HG03442 (cell line): ENCODE measurements around the gene NDRG3.

ENCODE experiments used
- ATAC-seq: cut with Tn5 transposase; IDR thresholded peaks from one replicate; pipeline ENCODE4 v1.9.1; 2021; ENCODE audit warnings: mild to moderate bottlenecking, moderate library complexity; ENCODE audit not compliant: unreplicated experiment

The NDRG3 gene

GRCh38 chr20:36745927-36746659 lies at the start of gene NDRG3:
Gene NDRG3 (minus strand): TSS chr20:36746090. CDS start chr20:36721735, 24,355 bp downstream.
- ATAC-seq = peak; percentile 87

DNA sequence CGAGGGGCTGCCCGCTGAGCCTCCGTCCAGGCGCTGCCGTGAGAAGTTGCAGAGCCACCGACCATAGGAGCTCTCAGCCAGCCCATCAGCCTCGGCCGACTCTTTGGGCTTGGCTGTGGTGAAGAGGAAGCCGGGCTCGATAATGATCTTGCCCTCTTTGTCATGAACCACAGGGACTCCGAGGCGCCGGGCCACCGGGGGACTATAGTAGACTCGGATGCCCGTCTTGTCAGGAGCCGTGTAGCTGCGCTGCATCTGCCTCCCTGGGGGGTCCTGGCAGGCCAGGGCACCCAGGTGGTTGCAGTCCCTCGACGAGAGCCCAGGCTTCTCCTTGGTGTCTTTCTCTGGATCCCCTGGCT lies 48.2 kb upstream of the NDRG3 start:
- no peak for ATAC-seq

GRCh38 chr20:36793294-36794115 lies 47.6 kb upstream of the NDRG3 start:
- ATAC-seq = no peak

GRCh38 chr20:36792422-36792821 lies 46.5 kb upstream of the NDRG3 start:
- ATAC-seq = no peak

DNA sequence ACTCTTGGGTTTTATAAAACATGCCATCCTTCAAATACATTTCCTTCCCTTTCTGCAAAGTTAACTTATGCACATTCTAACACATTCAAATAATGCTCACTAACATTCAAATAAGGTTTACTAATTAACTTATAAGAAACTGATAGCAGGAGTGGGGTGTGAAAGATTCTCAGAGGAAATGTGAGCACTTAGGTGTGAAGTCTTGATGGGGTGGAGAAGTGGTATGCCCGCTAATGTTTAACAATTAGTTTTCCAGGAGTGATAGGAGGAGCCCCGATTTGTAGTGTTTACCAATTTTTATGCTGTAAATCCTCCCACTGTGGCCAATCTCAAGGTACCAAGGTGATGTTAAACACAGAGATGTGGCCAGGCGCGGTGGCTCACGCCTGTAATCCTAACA lies 46.0 kb upstream of the NDRG3 start:
- no peak for ATAC-seq

GRCh38 chr20:36786663-36787062 lies 40.8 kb upstream of the NDRG3 start:
- ATAC-seq = no peak

GRCh38 chr20:36786246-36786645 lies 40.4 kb upstream of the NDRG3 start:
- no peak for ATAC-seq

GRCh38 chr20:36785308-36785707 lies 39.4 kb upstream of the NDRG3 start:
- ATAC-seq = no peak

- no peak for ATAC-seq
Measured at GRCh38 chr20:36784900-36785299, 39.0 kb upstream of the NDRG3 start.

- ATAC-seq = no peak
Measured at GRCh38 chr20:36784116-36784515, 38.2 kb upstream of the NDRG3 start.

DNA sequence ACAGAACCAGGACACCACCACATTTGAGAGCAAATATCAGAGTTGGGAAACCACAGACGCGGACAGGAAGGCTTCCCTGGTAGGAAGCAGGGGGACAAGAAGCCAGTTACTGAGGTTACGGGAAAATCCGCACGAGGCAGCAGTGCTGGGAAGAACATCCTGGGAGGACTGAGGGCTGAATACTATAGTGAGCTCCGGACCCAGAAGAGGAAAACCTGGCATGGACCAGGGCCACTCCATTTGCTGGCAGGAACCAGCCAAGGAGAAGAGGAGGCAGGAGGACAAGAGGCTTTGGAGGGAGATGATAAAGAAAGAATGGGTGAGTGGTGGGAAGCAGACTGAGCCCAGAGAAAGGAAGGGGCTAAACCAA lies 33.8 kb upstream of the NDRG3 start:
- ATAC-seq = no peak

- ATAC-seq = no peak
Measured at GRCh38 chr20:36778831-36779655, 33.2 kb upstream of the NDRG3 start.

- no peak for ATAC-seq
Measured at GRCh38 chr20:36777576-36777975, 31.7 kb upstream of the NDRG3 start.

DNA sequence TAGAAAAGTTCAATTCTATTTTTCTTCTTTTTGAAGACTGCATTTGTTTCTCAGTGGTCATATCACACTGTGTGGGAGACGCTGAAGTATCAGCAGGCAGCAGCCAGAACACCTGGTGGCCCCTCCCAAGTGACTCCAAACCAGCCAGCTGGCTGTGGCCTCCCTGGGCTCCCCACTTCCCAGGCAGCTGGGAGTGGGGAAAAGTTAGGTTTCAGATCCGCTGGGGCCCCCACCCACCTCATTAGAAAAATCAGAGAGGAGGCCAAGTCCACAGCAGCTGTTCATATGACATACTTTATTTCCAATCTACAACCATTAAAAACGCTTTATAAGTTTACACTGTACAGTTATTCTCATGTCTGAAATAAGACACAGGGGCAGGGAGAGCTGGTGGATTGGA lies 31.3 kb upstream of the NDRG3 start:
- no peak for ATAC-seq

- ATAC-seq = no peak
Measured at GRCh38 chr20:36775826-36776225, 29.9 kb upstream of the NDRG3 start.

DNA sequence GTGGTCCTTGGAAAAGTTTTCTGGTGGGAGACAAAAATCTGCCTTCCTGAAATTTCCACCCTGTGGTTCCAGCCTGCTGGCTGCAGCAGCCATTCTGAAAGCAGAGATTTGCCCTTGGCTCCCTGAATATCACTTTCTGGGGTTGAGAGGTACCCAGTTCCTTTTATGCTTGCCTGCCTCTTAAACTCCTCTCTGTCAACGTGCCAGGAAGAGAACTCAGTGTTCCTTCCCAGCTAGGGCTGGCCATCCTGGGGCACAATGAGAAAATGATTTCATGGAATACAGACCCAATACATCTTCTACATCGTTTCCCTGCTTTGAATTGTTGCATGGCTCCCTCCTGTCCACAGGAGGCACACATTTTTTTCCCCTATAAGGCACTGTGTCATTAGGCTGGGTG lies 29.3 kb upstream of the NDRG3 start:
- no peak for ATAC-seq

DNA sequence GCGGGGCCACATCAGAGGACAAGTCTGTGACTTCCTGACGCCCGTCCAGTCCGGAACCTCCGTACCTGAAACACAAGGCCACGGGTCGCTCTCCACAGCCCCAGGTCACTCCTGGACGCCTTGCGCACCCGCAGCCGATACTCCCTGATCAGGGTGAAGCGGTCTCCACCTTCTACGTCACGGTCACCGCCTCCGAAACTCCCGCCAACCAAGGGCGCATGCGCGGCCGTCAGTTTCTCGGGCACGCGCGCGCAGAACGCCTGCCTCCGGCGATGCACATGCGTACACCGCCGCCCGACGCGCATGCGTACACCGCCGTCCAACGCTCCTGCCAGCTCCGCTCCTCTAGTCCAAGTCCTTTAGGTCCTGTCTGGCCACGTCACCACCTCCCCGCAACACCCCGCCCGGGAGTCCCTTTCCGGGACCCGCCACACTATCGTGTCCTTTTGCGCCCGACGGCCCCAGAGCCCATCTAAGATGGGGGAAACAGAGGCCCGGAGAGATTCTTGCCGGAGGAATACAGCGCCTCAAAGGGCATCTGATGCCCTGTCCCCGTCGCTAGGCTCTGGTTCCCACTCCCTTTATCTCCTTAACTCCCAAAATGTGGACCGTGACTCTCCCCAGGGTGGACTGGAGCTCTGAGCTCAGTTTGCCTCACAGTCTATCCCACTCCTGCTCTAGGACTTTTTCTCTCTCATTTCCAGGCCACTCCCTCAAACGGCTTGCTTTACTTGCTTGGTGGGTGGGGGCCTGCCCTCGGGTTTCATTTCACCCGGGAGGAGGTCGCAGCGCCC lies 27.9 kb upstream of the NDRG3 start, which contains the start of gene DSN1:
TSS of gene DSN1 (minus strand) at position 167 of the 794 bp plus-strand sequence. CDS start 2,305 bp downstream, outside the sequence.
- ATAC-seq = peak; percentile 76

DNA sequence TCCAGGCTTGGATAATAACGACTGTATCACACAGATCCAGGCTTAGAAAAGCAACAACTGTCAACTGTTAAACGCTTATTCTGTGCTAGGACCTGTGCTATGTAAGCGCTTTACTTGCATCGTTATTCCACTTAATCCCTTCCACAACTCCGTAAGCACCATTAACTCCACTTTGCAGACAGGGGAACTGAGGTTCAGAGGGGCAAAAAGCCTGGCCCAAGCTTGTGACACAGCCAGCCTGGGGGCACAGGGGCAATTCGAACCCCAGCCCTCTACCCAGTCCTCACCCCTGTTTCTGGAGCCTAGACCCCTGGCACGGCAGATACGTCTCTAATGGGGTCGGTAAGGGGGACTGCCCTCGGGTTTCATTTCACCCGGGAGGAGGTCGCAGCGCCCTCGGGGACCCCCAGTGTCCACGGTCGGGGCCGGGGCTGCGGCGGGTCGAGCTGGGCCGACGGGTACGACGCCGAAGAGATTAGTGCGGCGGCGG lies 27.3 kb upstream of the NDRG3 start:
- ATAC-seq = no peak

- no peak for ATAC-seq
Measured at GRCh38 chr20:36770680-36771079, 24.8 kb upstream of the NDRG3 start.

GRCh38 chr20:36768768-36769430 lies 23.0 kb upstream of the NDRG3 start:
- ATAC-seq = no peak
